SK-N-SH treated with all-trans-retinoic acid at 6 μM for 48 hours (cell line): ENCODE measurements around the gene ERVH48-1.

Experiments
- ATAC-seq: fragments of 200-7000 bp; cut with Tn5 transposase; 3 replicates; pipeline ENCODE4 v1.9.1; 2020; ENCODE audit warnings: mild to moderate bottlenecking, moderate library complexity
- ARNTL ChIP-seq: fragments of 450-650 bp; formaldehyde crosslinking; IDR thresholded peaks from 2 replicates; pipeline ENCODE4 v1.5.0; 2020; ENCODE audit warnings: low read depth, mild to moderate bottlenecking, moderate library complexity, borderline replicate concordance
- BACH2 ChIP-seq: fragments of 250-450 bp; sonication (Bioruptor Pico); IDR thresholded peaks from 2 replicates; pipeline ENCODE4 v1.9.0; 2021; ENCODE audit warnings: mild to moderate bottlenecking, borderline replicate concordance
- ESRRG ChIP-seq: fragments of 250-450 bp; sonication (Bioruptor Pico); IDR thresholded peaks from 2 replicates; pipeline ENCODE4 v1.6.1; 2021; ENCODE audit warnings: mild to moderate bottlenecking
- GLIS3 ChIP-seq: fragments of 250-450 bp; sonication (Bioruptor Pico); IDR thresholded peaks from 2 replicates; pipeline ENCODE4 v1.5.0; 2020; ENCODE audit warnings: mild to moderate bottlenecking, moderate library complexity
- ISL1 ChIP-seq: fragments of 250-450 bp; sonication (Bioruptor Pico); IDR thresholded peaks from 2 replicates; pipeline ENCODE4 v2.1.2; 2022; ENCODE audit warnings: mild to moderate bottlenecking, moderate library complexity
- OSR1 ChIP-seq: fragments of 250-450 bp; sonication (Bioruptor Pico); IDR thresholded peaks from 2 replicates; pipeline ENCODE4 v1.8.0; 2022; ENCODE audit warnings: moderate library complexity, mild to moderate bottlenecking, inconsistent platforms
- PPARA ChIP-seq: fragments of 250-450 bp; sonication (Bioruptor Pico); IDR thresholded peaks from 2 replicates; pipeline ENCODE4 v1.5.0; 2020; ENCODE audit warnings: mild to moderate bottlenecking, borderline replicate concordance
- RARB ChIP-seq: fragments of 250-450 bp; sonication (Bioruptor Pico); IDR thresholded peaks from 2 replicates; pipeline ENCODE4 v1.8.0; 2021; ENCODE audit warnings: mild to moderate bottlenecking, moderate library complexity
- SNAI2 ChIP-seq: fragments of 250-450 bp; sonication (Bioruptor Pico); IDR thresholded peaks from 2 replicates; pipeline ENCODE4 v1.5.0; 2020; ENCODE audit warnings: mild to moderate bottlenecking, moderate library complexity
- TOX ChIP-seq: fragments of 250-450 bp; sonication (Bioruptor Pico); IDR thresholded peaks from 2 replicates; pipeline ENCODE4 v1.8.0; 2021; ENCODE audit warnings: mild to moderate bottlenecking, moderate library complexity, borderline replicate concordance
- ZC3H10 ChIP-seq: fragments of 250-450 bp; sonication (Bioruptor Pico); IDR thresholded peaks from 2 replicates; pipeline ENCODE4 v1.5.1; 2021; ENCODE audit warnings: mild to moderate bottlenecking, moderate library complexity
- ZFP30 ChIP-seq: fragments of 450-650 bp; formaldehyde crosslinking; IDR thresholded peaks from 2 replicates; pipeline ENCODE4 v1.5.0; 2022; ENCODE audit warnings: mild to moderate bottlenecking, moderate library complexity
- ZNF70 ChIP-seq: fragments of 450-650 bp; formaldehyde crosslinking; IDR thresholded peaks from 2 replicates; pipeline ENCODE4 v1.5.0; 2020; ENCODE audit warnings: mild to moderate bottlenecking, moderate library complexity
- ZNF8 ChIP-seq: fragments of 450-650 bp; formaldehyde crosslinking; IDR thresholded peaks from 2 replicates; pipeline ENCODE4 v1.5.0; 2020; ENCODE audit warnings: mild to moderate bottlenecking, moderate library complexity
- TF ChIP-seq, protein P1 (sequence below): fragments of 250-450 bp; sonication (Bioruptor Pico); IDR thresholded peaks from 2 replicates; pipeline ENCODE4 v1.5.1; 2021; ENCODE audit warnings: mild to moderate bottlenecking, moderate library complexity
- TF ChIP-seq, protein P2 (sequence below): fragments of 250-450 bp; sonication (Bioruptor Pico); IDR thresholded peaks from 2 replicates; pipeline ENCODE4 v1.8.0; 2020; ENCODE audit warnings: mild to moderate bottlenecking, moderate library complexity, borderline replicate concordance
- TF ChIP-seq, protein P3 (sequence below): fragments of 250-450 bp; sonication (Bioruptor Pico); IDR thresholded peaks from 2 replicates; pipeline ENCODE4 v1.5.1; 2020; ENCODE audit warnings: low read depth, mild to moderate bottlenecking, moderate library complexity
- TF ChIP-seq, protein P4 (sequence below): fragments of 250-450 bp; sonication (Bioruptor Pico); IDR thresholded peaks from 2 replicates; pipeline ENCODE4 v1.8.0; 2021; ENCODE audit warnings: low read depth, mild to moderate bottlenecking, moderate library complexity, borderline replicate concordance
- TF ChIP-seq, protein P5 (sequence below): fragments of 250-450 bp; sonication (Bioruptor Pico); IDR thresholded peaks from 2 replicates; pipeline ENCODE4 v1.5.0; 2020; ENCODE audit warnings: mild to moderate bottlenecking, moderate library complexity

The ERVH48-1 gene

DNA sequence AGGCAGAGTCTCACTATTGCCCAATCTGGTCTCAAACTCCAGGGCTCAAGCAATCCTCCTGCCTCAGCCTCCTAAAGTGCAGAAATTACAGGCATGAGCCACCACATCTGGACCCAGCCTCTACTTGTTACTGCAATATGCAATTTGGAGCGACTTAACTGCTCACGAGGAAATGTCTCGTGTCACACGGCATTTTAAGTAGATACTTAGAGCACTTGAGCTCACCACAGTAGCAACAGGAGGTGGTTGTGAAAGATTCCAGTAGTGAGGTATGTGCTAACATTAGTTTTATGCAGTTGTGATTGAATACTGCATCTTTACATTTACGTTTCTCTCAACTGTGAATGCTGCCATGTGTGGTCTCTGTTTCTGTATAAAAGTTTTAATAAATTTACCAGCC, 38.1 kb downstream of the ERVH48-1 start:
- TF ChIP-seq SNAI2 (CRISPR knock-in tag) (no peak), ARNTL (CRISPR knock-in tag) (no peak), ZNF70 (CRISPR knock-in tag) (no peak), TOX (CRISPR knock-in tag) (no peak), ZC3H10 (CRISPR knock-in tag) (no peak), RARB (CRISPR knock-in tag) (no peak), PPARA (CRISPR knock-in tag) (no peak), ZNF8 (no peak), ISL1 (CRISPR knock-in tag) (no peak), ZFP30 (CRISPR knock-in tag) (no peak), OSR1 (no peak), GLIS3 (no peak)
- TF ChIP-seq, protein P1, sequence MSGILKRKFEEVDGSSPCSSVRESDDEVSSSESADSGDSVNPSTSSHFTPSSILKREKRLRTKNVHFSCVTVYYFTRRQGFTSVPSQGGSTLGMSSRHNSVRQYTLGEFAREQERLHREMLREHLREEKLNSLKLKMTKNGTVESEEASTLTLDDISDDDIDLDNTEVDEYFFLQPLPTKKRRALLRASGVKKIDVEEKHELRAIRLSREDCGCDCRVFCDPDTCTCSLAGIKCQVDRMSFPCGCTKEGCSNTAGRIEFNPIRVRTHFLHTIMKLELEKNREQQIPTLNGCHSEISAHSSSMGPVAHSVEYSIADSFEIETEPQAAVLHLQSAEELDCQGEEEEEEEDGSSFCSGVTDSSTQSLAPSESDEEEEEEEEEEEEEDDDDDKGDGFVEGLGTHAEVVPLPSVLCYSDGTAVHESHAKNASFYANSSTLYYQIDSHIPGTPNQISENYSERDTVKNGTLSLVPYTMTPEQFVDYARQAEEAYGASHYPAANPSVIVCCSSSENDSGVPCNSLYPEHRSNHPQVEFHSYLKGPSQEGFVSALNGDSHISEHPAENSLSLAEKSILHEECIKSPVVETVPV (CRISPR knock-in tag) = no peak
- TF ChIP-seq, protein P2, sequence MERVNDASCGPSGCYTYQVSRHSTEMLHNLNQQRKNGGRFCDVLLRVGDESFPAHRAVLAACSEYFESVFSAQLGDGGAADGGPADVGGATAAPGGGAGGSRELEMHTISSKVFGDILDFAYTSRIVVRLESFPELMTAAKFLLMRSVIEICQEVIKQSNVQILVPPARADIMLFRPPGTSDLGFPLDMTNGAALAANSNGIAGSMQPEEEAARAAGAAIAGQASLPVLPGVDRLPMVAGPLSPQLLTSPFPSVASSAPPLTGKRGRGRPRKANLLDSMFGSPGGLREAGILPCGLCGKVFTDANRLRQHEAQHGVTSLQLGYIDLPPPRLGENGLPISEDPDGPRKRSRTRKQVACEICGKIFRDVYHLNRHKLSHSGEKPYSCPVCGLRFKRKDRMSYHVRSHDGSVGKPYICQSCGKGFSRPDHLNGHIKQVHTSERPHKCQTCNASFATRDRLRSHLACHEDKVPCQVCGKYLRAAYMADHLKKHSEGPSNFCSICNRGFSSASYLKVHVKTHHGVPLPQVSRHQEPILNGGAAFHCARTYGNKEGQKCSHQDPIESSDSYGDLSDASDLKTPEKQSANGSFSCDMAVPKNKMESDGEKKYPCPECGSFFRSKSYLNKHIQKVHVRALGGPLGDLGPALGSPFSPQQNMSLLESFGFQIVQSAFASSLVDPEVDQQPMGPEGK = no peak
- ATAC-seq = no peak

DNA sequence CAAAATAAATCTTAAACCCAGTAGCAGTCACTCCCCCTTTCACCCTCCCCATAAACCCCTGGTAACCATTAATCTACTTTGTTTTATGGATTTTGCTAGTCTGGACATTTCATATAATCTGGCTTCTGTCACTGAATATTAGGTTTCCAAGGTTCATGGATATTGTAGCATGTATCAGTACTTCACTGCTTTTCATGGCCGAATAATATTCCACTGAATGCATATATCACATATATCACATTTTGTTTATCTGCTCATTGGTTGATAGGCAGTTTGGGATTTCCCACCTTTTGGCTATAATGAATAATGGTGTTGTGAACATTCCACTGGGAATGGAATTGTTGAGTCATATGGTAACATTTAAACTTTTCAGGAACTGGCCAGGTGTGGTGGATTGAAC, 41.5 kb downstream of the ERVH48-1 start:
- TF ChIP-seq ZNF70 (CRISPR knock-in tag) (no peak), ARNTL (CRISPR knock-in tag) (no peak), ZC3H10 (CRISPR knock-in tag) (no peak), TOX (CRISPR knock-in tag) (no peak), SNAI2 (CRISPR knock-in tag) (no peak), ISL1 (CRISPR knock-in tag) (no peak), BACH2 (no peak), GLIS3 (no peak), RARB (CRISPR knock-in tag) (no peak), ESRRG (CRISPR knock-in tag) (no peak), OSR1 (no peak)
- TF ChIP-seq, protein P3, sequence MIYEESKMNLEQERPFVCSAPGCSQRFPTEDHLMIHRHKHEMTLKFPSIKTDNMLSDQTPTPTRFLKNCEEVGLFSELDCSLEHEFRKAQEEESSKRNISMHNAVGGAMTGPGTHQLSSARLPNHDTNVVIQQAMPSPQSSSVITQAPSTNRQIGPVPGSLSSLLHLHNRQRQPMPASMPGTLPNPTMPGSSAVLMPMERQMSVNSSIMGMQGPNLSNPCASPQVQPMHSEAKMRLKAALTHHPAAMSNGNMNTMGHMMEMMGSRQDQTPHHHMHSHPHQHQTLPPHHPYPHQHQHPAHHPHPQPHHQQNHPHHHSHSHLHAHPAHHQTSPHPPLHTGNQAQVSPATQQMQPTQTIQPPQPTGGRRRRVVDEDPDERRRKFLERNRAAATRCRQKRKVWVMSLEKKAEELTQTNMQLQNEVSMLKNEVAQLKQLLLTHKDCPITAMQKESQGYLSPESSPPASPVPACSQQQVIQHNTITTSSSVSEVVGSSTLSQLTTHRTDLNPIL = no peak
- TF ChIP-seq, protein P4, sequence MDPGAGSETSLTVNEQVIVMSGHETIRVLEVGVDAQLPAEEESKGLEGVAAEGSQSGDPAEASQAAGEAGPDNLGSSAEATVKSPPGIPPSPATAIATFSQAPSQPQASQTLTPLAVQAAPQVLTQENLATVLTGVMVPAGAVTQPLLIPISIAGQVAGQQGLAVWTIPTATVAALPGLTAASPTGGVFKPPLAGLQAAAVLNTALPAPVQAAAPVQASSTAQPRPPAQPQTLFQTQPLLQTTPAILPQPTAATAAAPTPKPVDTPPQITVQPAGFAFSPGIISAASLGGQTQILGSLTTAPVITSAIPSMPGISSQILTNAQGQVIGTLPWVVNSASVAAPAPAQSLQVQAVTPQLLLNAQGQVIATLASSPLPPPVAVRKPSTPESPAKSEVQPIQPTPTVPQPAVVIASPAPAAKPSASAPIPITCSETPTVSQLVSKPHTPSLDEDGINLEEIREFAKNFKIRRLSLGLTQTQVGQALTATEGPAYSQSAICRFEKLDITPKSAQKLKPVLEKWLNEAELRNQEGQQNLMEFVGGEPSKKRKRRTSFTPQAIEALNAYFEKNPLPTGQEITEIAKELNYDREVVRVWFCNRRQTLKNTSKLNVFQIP (CRISPR knock-in tag) = no peak
- TF ChIP-seq, protein P5, sequence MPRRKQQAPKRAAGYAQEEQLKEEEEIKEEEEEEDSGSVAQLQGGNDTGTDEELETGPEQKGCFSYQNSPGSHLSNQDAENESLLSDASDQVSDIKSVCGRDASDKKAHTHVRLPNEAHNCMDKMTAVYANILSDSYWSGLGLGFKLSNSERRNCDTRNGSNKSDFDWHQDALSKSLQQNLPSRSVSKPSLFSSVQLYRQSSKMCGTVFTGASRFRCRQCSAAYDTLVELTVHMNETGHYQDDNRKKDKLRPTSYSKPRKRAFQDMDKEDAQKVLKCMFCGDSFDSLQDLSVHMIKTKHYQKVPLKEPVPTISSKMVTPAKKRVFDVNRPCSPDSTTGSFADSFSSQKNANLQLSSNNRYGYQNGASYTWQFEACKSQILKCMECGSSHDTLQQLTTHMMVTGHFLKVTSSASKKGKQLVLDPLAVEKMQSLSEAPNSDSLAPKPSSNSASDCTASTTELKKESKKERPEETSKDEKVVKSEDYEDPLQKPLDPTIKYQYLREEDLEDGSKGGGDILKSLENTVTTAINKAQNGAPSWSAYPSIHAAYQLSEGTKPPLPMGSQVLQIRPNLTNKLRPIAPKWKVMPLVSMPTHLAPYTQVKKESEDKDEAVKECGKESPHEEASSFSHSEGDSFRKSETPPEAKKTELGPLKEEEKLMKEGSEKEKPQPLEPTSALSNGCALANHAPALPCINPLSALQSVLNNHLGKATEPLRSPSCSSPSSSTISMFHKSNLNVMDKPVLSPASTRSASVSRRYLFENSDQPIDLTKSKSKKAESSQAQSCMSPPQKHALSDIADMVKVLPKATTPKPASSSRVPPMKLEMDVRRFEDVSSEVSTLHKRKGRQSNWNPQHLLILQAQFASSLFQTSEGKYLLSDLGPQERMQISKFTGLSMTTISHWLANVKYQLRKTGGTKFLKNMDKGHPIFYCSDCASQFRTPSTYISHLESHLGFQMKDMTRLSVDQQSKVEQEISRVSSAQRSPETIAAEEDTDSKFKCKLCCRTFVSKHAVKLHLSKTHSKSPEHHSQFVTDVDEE = no peak
- TF ChIP-seq, protein P2 = no peak
- no peak for ATAC-seq

DNA sequence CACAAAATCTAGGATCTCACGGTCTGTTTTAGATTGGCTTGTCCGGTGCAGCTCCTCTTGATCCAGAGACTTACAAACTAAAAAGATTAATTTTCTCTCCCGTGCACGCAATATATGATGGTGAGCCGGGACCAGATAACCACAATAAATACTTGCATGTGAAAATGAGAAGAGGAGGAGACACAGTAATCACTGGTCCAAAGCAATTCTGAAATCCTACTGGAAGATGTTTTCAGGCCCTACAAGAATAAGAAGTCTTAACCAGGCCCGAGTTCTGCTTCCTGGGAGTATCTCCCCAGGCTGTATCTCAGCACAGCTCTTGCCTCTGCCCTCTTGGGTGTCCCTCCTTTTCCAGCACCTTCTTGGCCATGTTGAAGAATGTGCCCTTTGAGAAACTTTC, 45.1 kb downstream of the ERVH48-1 start:
- no peak for ATAC-seq
- TF ChIP-seq, protein P1 (CRISPR knock-in tag) = no peak
- TF ChIP-seq, protein P3 = no peak
- TF ChIP-seq PPARA (CRISPR knock-in tag) = no peak
- no peak for TF ChIP-seq SNAI2 (CRISPR knock-in tag)
- TF ChIP-seq, protein P4 (CRISPR knock-in tag) = no peak
- no peak for TF ChIP-seq TOX (CRISPR knock-in tag)
- TF ChIP-seq ISL1 (CRISPR knock-in tag) = no peak
- no peak for TF ChIP-seq ZFP30 (CRISPR knock-in tag)
